VCaP (cell line): ENCODE measurements around the gene MACROD2.

Experiments used
- H3K27ac ChIP-seq: fragments of 450-650 bp; 2 replicates; pipeline ENCODE4 v1.5.1; 2017
- CTCF ChIP-seq: fragments of 450-650 bp; conservative IDR thresholded peaks from 2 replicates; pipeline ENCODE4 v1.5.1; 2017; ENCODE audit warnings: mild to moderate bottlenecking, moderate library complexity

Gene MACROD2

GRCh38 chr20:14525426-14525825 is 530.1 kb downstream of the MACROD2 start:
- no peak overlapping the region for H3K27ac ChIP-seq
- TF ChIP-seq CTCF: no peak

DNA sequence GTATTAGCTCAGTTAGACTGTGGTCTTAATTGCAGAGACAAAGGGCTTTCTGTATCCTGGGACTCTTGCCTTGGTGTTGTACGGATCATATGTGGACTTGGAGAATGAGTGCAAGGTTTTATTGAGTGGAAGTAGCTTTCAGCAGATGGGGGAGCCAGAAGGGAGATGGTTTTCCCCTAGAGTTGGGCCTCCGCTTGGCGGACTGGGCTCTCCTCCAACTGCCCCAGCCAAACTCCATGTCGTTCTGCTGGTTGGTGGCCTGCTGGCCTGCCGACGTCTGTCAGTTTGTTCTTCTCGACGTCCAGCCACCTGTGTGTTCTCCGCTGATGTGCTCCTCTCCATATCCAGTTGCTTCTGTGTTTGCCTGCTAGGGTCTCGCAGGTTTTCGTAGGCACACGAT is 531.6 kb downstream of the MACROD2 start:
- no peak overlapping the region for H3K27ac ChIP-seq
- no peak for TF ChIP-seq CTCF

DNA sequence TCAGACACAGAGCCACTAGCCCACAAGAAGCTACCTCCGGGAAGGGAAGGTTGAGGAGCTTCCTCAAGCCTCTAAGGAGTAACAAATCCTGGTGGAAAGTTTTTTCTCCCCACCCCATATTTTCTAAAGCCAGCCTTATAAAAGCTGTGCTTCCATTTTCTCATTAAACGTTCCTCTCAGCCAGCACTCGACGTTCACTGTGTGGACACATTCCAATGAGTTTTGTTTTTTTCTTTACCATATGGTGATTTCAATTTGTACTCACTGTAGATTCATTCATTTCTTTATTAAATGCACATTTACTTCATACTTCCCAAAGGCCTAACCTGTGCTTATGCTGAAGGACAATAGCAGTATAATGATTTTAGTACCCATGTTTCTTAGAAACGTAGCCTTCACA is 536.5 kb downstream of the MACROD2 start:
- TF ChIP-seq CTCF: no peak
- H3K27ac ChIP-seq: no peak overlapping the region

GRCh38 chr20:14536738-14537137 is 541.4 kb downstream of the MACROD2 start:
- no peak for TF ChIP-seq CTCF
- no peak overlapping the region for H3K27ac ChIP-seq

GRCh38 chr20:14538433-14538832 is 543.1 kb downstream of the MACROD2 start:
- TF ChIP-seq CTCF: no peak
- H3K27ac ChIP-seq: no peak overlapping the region

GRCh38 chr20:14543040-14543439 is 547.7 kb downstream of the MACROD2 start:
- TF ChIP-seq CTCF: no peak
- H3K27ac ChIP-seq: no peak overlapping the region

DNA sequence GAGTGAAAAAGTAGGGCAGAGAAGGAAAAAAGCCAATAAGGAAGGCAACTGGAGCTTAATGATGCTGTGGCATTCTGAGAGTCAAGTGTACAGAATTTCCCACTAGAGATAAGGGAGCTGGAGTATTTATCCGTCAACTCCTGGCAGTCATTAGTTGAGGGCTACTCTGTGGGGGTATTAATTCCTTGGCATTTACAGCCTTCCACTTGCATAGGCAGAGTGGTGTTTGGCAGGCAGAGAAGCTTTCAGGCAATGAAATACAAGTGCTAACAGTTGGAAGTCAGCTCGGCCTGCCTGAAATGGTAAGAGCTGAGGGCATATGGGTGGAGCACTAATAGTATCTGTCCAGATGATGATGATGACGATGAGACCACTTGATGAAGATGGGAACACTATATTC is 549.4 kb downstream of the MACROD2 start:
- no peak for TF ChIP-seq CTCF
- no peak overlapping the region for H3K27ac ChIP-seq

DNA sequence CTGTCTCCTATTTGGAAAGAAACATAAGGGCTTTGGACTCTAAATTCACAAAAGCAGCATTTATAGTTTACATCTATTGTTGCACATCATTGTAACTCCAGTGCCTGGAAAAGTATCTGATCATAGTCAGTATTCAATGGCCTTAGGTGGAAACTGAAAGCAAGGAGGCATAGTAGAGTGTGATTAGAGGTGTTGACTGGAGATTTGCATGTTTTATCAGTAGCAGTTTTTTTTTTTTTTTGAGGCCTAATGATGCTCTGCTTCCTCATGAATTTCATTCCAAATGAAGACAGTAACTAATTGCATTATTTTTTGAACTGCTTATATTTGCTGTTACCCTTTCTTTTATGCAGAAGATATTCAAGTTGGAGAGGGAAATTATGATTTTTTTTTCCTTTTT is 555.3 kb downstream of the MACROD2 start:
- TF ChIP-seq CTCF: no peak
- H3K27ac ChIP-seq: no peak overlapping the region
